Measurements from ENCODE around the gene MAP3K19. TPM values are rescaled to one million over a fixed set of nuclear protein-coding genes. Genes with fewer than 3 reads are reported as not detected.
"Not testable (repeated sequence)": the region's sequence is repeated elsewhere in the genome, so short reads cannot be mapped to it uniquely, and the experiment has no call there.

MAP3K19 gene
- total RNA-seq, 6 donors from 2014 or later: 0.34 to 45.7 (median 3.5) TPM

GRCh38 chr2:135043345-135043744, 3.9 kb downstream of the MAP3K19 start:
- WGBS, 2 donors: 60 to 65% methylated on average over 2 of the region's 2 CpGs
- ATAC-seq (ENCODE audit: low FRiP score in 2 of 2) (no peak), DNase-seq (no peak)
- no peaks in the 10 kb centered on the region for H3K27me3 ChIP-seq
- H3K36me3 ChIP-seq: no peaks in the 10 kb centered on the region
- H3K9me3 ChIP-seq: no peaks in the 10 kb centered on the region
- H3K4me1 ChIP-seq: no peaks in the 10 kb centered on the region
- no peak overlapping the region for H3K4me3 ChIP-seq
- TF ChIP-seq CTCF (IDR thresholded peaks at IDR 0.05): peak in 3 of 6 experiments; percentile 15 to 21 (median 16)
- no peak for TF ChIP-seq EP300 (IDR thresholded peaks at IDR 0.05)
- H3K27ac ChIP-seq: no peak overlapping the region

GRCh38 chr2:135037831-135038230, 9.4 kb downstream of the MAP3K19 start:
- no peak for ATAC-seq (ENCODE audit: low FRiP score in 2 of 2)

GRCh38 chr2:135033216-135033615, 14.0 kb downstream of the MAP3K19 start:
- H3K9me3 ChIP-seq; ATAC-seq (ENCODE audit: low FRiP score in 2 of 2); H3K27me3 ChIP-seq; H3K36me3 ChIP-seq; H3K27ac ChIP-seq; H3K4me3 ChIP-seq; H3K4me1 ChIP-seq: not testable (repeated sequence)
- peak in 1 of 2 donors; percentile 59 for DNase-seq
- WGBS, 2 donors: no CpG with 5 or more reads among the region's 33 CpGs

More at GRCh38 chr2:135037831-135038230, 9.4 kb downstream of the MAP3K19 start:
- H3K4me1 ChIP-seq: no peaks in the 10 kb centered on the region
- TF ChIP-seq POLR2AphosphoS5 (IDR thresholded peaks at IDR 0.05) (no peak), POLR2A (IDR thresholded peaks at IDR 0.05) (no peak), EP300 (IDR thresholded peaks at IDR 0.05) (no peak), CTCF (IDR thresholded peaks at IDR 0.05) (no peak)
- H3K27ac ChIP-seq: no peak overlapping the region
- DNase-seq: no peak
- WGBS, 2 donors: 76 to 81% methylated on average over 3 of the region's 3 CpGs
- no peaks in the 10 kb centered on the region for H3K9me3 ChIP-seq
- H3K4me3 ChIP-seq: no peak overlapping the region
- H3K27me3 ChIP-seq: no peaks in the 10 kb centered on the region
- H3K36me3 ChIP-seq: no peaks in the 10 kb centered on the region

- Histone ChIP-seq H3K4me3 (no peak overlapping the region), H3K36me3 (no peaks in the 10 kb centered on the region), H3K4me1 (no peaks in the 10 kb centered on the region), H3K27ac (no peak overlapping the region), H3K9me3 (no peaks in the 10 kb centered on the region), H3K27me3 (no peaks in the 10 kb centered on the region)
- no peak for DNase-seq
- TF ChIP-seq POLR2A (IDR thresholded peaks at IDR 0.05) (no peak), EP300 (IDR thresholded peaks at IDR 0.05) (no peak), CTCF (IDR thresholded peaks at IDR 0.05) (no peak)
- 94 to 95% methylated on average over 1 of the region's 1 CpG for WGBS, 2 donors
- ATAC-seq (ENCODE audit: low FRiP score in 2 of 2): no peak
These were observed 16.4 kb downstream of the MAP3K19 start for GRCh38 chr2:135030826-135031225.

- H3K27ac ChIP-seq: no peak overlapping the region
- no peaks in the 10 kb centered on the region for H3K9me3 ChIP-seq
- 76 to 86% methylated on average over 2 of the region's 2 CpGs for WGBS, 2 donors
- TF ChIP-seq CTCF (IDR thresholded peaks at IDR 0.05): no peak
- TF ChIP-seq POLR2A (IDR thresholded peaks at IDR 0.05): no peak
- no peak for TF ChIP-seq POLR2AphosphoS5 (IDR thresholded peaks at IDR 0.05)
- no peak for TF ChIP-seq EP300 (IDR thresholded peaks at IDR 0.05)
- H3K4me1 ChIP-seq: no peaks in the 10 kb centered on the region
- no peaks in the 10 kb centered on the region for H3K27me3 ChIP-seq
- no peak for ATAC-seq (ENCODE audit: low FRiP score in 2 of 2)
- DNase-seq: no peak
- H3K36me3 ChIP-seq: no peaks in the 10 kb centered on the region
- no peak overlapping the region for H3K4me3 ChIP-seq
These were observed 17.6 kb downstream of the MAP3K19 start for GRCh38 chr2:135029481-135030134.
